NCI-H2107 treated with DMSO at 0.1 percent for 48 hours (cell line): ENCODE data around the gene HNRNPA3.
"Not testable (repeated sequence)": the region's sequence is repeated elsewhere in the genome, so short reads cannot be mapped to it uniquely, and the experiment has no call there.

Experiments
- DNase-seq: peaks from one replicate; lab custom pipeline; 2025; ENCODE audit not compliant: unreplicated experiment; lab: John Stamatoyannopoulos, UW

Gene HNRNPA3

DNA sequence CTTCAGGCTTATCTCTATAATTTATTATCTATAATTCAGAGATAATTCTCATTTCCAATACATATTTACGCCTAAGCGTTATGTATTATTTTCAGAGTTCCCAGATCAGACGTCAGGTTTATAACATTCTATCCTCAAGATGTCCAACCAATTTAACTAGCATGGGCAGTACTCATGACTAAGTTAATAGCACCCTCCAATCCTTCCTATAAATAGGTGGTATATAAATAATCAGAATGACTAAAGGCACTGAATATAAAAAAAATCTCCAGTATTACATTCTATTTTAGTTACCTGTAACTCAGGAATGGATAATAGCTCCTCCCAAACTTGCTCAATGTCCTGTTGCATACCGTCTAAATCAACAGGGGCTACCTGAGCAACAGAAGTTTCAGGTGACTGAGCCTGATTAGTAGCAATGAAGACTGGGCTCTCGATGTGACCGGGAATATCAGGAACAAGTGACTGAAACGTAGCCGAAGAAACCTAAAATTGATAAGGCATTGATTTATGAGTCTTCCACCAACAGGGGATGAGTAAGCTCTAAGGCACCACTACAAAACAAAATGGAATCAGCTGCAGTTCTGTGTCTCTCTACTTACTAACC is 19.6 kb downstream of the HNRNPA3 start:
- DNase-seq: no peak

DNA sequence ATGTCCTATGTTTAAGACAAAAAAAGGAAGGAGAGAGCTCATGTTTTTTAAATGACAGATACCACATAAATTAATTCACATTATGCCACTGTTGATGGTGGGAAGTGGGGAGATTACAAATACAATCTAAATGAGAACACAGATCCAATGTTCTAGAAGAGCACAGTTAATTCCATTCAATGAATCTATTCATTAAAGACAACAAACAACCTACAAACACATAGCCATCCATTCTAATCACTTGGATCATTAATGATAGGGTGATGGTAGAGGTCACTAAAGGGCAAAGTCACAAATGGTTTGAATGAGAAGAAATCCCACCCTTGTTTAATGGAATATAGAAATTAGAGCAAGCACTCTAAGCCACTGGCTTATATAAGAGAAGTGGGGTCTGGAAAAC is 21.7 kb downstream of the HNRNPA3 start:
- DNase-seq: no peak

DNA sequence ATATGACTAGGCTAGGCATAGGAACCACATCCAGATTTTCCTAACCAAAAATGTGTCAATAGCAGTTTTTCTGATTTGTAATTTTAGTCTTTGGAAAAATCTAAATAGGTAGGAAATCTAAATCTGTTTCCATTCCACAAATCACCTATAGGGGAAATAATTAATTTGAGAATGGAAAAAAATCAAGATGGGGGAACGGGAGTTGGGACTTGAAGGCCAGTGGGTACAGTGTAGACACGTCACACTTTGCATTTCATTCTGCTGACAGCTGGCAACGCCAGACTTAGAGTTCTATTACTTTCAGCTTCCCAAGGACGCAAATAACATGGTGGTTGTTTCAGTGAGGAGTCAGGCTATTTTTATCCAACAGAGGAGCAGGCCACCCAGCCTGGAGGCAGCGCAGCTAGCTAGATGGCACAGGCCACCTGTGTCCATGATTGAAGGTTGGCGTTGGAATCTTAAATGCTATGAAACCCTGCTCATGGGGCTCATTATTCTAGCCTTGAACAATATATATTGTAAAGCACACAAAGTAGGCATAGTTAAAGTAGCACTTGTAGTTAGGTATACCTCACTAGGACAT is 23.4 kb downstream of the HNRNPA3 start:
- no peak for DNase-seq

DNA sequence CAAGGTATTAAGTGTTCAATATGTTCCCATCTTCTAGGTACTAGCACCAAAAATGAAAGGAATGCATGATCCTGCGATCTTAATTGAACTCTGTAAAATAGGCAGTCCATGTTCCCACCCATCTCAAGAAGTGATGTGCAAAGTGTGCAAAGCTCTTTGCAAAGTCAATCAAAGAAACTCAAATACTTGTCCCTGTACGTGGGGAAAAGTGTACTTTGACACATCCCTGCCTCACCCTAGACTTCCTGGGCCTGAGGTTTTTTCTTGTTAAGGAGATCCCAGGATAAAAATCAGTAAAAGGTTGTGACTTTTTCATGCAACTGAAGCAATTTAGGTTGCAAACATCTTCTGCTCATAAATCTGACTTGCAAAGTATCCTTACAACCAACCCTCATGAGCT is 25.3 kb downstream of the HNRNPA3 start:
- DNase-seq: no peak

DNA sequence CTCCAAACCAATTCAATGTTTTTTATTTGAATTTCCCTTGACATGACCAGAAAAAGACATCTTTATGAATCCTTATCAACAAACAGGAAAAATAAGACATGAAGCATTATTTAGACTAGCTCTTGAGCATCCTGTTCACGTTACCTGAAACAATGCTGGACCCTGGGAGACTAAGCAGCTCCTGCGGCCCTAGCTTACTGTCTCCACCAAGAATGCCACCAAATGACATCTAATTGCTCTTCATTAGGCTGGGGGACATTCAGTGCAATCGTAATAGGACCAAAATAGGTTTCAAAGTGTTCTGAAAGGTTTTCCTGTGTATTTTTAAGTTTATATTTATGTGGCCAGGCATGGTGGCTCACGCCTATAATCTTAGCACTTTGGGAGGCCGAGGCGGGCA is 26.5 kb downstream of the HNRNPA3 start:
- no peak for DNase-seq

DNA sequence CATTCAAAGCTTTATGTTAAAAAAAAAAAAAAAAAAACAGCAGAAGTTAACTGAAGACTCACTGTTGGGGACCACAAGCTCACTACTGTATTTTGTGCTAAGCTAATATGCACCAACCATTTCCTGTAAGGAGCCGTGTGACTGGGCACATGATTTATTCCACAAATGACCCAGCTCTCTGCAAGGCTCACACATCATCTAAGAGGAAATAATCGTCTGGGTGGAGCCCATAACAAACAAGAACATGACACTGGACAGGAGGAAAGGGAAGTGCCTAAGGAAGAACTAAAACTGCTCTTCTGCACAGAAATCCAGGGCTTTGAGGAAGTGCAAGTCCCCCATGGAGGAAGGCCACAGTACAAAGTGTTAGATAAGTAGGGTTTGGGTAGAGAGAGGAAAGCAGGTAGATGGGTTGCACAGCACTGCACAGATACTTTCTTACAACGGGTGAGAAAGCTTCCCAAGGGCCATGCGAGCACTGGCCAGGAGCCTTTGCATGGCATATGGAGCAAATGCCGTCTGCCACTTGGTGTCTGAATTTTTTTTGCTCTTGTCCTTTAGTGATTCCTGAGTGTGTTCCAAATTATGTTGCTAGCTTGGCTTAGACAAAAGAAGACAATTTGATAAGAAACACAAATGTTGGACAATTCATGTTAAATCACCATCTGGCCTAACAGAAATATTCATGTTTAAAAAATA is 27.5 kb downstream of the HNRNPA3 start:
- DNase-seq: no peak

DNA sequence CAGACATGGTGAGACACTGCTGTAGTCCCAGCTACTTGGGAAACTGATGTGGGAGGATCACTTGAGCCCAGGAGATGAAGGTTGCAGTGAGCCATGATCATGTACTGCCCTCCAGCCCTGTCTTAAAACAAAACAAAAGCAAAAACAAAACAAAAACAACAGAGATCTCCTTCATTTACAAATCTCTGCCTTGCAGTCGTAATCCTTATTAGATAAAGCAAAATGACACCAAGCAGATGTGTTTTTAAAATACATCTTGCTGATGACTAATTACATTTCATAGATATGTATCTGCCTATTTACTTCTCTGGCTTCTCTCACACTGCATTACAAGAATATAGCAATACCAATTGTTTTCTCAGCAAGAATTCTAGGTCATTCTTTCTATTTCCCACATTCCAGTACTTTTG is 29.1 kb downstream of the HNRNPA3 start:
- DNase-seq: no peak

DNA sequence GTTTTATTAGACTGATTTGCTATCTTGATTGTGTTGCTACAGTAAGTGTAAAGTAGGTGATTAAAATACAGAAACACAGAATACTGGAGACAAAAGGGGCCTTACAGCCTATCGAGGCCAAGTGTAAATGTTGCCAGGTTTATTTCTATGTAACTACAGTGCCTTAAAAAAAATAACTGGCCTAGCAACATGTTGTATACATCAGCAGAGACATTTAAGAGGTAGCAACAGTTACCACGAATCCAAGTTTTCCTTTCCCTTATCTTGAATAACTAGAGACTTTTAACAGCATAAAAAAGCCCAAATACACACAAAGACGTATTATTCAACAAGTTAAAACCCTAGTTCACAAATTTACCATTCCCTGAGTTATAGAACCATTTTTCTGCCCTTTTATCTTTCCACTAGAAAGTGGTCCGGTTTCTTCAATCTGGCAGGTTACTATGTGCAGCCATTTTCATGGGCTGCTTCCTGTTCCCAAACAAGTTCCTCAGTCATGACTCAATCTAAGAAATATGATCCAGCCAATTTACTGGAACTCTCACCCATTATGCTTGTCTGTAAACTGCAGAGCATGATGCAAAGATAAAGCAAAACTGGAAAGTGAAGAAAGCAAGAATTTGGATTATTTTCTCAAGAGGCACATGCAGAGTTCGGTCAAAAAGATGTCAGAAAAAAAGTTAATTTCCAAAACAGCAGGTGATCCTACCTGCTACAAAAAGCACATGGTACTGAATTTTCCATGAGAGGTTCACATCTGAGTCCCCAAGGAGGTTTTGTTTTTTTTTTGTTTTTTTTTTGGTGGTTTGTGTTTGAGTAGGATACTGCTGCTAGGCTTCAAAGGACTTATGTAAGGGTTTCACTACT is 29.8 kb downstream of the HNRNPA3 start:
- DNase-seq: peak; percentile 77

DNA sequence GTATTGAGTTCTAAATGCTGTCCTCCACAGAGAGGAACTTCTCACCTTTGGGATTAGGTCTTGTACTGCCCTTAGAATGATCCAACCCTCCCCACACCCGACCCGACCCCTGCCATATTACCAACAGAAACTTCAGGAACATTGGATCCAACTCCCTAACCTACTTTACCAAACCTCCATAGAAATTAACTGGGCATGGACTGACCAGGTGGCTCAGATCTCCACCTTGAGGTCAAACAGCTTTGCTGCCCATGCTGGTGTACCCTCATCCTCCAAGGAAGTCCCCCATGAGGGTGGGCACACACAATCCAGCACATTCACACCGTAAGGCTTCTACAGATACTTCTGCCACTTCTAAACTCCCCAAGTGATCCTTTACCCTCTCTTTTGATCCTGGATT is 30.5 kb downstream of the HNRNPA3 start:
- DNase-seq: no peak

DNA sequence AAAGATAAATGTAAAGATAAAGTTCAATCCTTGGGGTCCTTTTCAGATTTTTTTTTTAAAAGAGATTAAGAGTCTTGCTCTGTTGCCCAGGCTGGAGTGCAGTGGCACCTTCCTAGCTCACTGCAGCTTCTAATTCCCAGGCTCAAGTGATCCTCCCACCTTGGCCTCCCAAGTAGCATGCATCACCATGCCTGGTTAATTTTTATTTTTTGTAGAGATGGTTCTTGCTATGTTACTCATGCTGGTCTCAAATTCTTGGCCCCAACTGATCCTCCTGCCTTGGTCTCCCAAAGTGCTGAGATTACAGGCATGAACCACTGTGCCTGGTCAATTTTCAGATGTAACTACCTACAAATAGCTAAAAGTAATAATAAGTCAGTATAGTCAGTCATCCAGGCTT is 30.9 kb downstream of the HNRNPA3 start:
- DNase-seq: no peak

DNA sequence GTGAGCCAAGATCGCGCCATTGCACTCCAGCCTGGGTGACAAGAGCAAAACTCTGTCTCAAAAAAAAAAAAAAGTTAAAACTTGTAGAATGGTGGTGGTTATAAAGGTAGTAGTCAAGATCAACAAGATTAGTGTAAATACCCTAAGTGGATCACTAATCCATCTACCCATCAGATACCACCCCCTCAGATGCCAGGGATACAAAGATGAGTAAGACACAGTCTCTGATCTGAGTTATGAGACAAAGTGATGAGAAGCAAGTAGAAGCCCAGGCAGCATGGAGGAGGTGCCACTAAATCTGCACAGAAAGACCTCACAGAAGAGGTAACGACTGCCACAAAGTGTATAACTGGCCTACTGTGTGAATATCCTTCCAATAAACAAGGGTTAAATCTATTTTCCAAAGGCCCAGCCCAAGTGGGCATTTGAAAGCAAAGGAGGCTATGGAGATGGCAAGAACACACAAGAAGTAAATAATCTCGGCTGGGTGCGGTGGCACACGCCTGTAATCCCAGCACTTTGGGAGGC is 31.7 kb downstream of the HNRNPA3 start:
- no peak for DNase-seq

DNA sequence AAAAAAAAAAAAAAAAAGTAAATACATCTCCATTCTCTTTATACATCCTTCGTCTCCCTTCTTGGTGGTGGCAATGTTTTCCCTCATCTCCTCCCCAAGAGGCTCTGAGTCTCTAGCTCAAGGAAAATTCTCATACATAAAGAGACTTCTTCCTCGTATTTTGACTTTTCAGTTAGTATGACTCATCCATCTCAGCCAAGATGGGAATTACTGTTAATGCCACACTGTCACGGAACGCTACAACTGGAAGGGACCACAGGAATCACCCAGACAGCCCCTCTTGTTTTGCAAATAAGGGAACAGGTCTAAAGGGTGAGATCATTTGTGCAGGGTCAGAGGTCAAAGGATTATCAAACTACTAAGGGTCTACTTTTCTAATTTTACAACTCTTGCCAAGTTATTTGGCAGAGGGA is 32.4 kb downstream of the HNRNPA3 start:
- no peak for DNase-seq

DNA sequence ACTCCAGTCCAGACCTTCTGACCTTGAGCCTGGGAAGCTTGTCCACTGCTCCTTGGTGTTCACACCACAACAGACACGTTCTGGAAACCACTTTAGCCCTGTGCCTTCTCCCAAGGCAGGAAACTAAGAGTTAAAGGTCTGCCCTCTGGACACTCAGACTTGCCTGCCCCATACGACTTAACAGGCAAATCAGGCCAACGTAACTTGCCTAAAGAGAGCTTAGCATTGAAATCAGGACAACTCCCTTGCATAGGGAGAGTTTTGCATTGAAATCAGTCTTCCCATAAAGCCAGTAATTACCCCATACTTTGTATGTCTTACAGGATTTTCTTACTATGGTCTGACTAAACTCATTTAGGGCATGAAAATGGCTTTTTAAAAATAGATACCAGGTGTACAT is 33.4 kb downstream of the HNRNPA3 start:
- no peak for DNase-seq

DNA sequence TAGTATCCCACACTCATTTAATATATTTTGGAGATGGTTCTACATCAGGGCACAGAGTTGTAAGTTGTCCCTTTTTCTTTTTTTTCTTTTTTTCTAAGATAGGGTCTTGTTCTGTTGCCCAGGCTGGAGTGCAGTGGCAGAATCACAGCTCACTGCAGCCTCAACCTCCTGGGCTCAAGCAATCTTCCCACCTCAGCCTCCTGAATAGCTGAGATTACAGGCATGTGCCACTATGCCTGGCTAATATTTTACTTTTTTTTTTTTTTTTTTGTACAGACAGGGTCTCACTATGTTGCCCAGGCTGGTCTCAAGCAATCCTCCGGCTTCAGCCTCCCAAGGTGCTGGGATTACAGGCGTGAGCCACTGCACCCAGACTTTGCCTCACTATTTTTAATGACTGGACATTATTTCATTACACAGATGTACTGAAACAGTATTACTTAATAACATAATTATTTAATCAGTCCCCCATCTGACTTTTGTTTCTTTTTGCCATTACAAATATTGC is 34.0 kb downstream of the HNRNPA3 start:
- DNase-seq: not testable (repeated sequence)

DNA sequence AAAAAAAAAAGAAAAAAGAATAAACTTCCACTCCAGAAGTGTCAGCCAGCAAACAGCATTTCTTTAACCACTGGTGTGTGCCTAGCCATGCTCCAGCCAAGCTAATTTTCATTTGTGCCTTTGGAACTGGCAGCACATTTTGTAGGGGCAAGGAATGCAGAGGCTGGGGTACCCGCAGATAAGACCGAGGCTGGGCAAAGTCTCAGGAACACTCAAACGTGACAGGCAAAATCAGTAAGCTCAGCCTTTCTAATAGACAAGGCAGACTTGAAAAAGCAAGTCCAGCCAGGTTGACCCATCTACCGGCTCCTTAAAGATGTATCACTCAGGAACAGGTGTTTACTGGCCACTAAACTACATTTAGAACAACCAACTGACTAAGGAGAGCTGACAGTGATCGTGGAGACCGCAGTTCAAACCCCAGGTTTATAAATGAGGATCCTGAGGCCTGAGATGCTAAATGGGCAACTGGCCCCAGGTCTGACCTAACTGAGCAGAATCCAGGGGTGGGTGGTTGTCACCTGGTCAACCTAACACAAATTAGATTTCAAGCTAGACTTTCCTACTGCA is 35.2 kb downstream of the HNRNPA3 start:
- DNase-seq: no peak

DNA sequence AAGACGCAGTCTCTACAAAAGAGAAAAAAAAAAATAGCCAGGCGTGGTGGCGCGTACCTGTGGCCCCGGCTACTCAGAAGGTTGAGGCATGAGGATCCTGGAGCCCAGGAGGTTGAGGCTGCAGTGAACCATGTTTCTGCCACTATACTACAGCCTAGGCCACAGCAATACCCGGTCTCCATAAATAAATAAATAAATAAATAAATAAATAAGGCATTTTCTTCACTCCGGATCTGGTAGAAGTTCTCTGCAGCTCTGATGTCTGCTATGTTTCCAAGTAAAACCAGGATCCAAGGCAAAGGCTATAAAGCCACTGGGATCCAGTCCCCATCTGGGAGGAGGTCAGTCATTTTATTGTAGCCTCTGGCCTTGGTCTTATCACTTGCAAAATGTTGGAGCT is 36.4 kb downstream of the HNRNPA3 start:
- DNase-seq: no peak

DNA sequence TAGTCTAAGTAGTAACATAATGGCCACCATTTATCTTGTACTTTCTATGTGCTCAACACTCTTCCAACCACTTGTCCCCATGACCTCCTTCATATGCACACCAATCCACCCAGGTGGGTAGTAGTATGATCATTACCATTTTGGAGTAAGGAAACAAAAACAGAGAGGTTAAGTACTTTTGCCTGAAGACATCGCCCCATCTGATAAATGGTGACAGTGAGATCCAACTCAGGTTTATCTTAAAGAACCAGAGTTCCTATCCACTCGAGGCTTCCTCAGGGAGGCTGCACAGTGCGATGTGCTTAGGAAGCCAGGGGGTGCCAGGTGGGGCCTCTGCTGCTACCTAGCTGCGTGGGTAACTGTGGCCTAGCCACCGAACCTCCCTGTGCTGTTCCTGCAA is 37.9 kb downstream of the HNRNPA3 start:
- no peak for DNase-seq

DNA sequence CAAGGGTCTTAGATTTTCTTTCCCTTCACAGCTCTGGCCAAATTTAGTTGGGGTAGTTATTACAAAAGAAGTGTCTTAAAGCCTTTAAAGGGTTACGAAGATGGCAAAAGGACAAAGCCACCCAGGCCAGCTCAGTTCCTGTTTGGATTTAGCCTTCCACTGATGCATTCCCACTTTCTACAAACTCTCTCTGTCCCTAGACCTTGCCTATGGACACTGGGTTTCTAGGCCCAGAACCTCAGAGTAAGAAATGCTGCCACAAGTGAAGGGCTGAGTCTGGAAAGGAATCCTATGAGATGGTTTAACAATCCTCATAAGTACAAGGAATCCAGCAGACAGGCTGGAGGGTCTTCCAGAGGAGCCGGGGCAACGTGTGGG is 38.6 kb downstream of the HNRNPA3 start:
- DNase-seq: no peak

DNA sequence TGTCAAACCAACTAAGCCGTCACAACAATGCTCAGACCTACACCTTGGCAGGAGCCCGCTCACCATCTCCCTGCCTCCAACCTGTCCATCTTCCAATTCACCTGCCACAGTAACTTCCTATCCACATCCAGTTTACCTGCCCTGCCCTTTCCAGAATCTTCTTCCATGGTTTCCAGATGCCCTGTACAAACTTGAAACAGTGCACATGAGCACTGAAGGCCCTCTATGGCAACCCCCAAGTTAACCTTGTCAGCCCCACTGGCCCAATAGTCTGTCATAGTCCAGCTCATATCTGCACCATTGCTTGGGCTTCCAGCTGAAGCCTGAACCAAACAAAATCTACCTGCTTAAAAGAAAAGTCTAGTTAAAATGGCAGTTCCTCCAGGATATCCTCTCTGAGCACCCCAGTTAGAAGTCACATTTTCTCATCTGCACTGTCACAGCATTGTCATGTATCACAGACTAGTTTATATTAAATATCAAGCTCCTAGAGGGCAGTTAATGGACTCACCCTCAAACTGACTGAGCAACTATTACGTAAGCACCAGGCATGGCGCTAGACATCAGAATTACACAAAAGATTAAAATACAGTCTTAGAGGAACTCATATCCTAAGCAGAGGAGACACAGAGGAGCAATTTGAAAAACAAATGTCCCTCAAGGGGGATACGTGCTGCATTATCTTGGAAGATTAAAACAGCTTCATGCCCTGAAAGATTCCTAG is 40.4 kb downstream of the HNRNPA3 start:
- no peak for DNase-seq

DNA sequence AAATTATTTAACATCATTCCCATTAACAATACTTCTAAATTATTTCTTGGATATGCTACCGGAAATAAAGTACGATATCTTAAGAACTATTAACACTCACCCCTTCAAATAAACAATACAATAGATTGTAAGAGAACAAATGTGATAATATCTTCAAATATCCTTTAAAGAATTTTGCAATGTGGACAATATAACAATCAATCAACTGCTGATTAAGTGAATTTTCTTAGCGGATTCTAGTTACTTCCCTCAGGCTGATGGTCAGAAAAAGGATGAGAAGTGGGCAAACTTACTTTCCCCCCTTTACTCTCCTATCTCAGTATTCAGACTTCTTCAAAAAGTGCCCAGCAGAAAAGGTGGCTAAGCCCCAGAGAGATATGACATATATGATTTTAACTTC is 41.1 kb downstream of the HNRNPA3 start:
- no peak for DNase-seq
